GM19452 (cell line): Measurements from ENCODE around the gene MAD1L1.

Source experiments
- ATAC-seq: cut with Tn5 transposase; IDR thresholded peaks from one replicate; pipeline ENCODE4 v1.9.1; 2021; ENCODE audit not compliant: unreplicated experiment

Gene MAD1L1

DNA sequence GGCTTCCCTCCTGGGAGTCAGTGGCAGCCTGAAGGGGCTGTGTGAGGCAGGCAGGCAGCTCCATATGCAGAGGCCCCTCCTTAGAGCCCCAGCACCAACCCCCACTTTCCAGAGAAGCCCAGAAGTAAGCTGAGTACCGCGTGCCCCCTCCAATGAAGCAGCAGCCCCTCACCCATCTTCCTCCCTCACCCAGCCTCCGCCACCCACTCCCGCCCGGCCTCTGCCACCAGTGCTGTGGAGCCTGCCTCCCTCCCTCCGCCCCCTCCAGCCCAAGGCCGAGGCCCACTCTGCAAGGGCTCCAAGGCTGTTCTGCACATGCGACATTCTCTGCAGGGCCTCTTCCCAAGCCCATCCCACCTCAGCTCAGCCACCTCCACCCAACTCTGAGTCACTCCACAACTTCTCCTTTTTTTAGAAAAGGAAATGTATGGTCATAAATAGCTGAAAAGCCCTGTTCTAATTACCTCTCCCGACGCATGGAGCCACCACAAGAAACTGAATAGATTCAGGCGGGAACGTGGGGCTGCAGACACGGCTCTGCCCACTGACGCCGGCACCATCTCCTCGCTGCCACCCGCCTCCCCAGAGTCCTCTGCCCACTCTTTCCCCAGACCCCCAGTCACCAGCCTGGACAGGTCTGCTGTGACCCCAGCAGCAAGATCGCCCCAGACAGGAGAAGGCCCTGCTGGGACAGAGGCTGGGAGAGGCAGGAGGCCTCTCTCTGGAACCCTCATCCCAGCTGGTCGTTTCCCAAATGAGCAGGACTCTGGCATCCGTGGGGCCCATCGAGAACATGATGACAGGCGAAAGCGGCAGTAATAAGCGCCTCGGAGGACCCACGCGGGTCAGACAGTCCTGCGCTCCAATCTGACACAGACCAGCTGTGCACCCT, 213.9 kb downstream of the MAD1L1 start:
- no peak for ATAC-seq

GRCh38 chr7:2017914-2018568, 214.7 kb downstream of the MAD1L1 start:
- no peak for ATAC-seq

DNA sequence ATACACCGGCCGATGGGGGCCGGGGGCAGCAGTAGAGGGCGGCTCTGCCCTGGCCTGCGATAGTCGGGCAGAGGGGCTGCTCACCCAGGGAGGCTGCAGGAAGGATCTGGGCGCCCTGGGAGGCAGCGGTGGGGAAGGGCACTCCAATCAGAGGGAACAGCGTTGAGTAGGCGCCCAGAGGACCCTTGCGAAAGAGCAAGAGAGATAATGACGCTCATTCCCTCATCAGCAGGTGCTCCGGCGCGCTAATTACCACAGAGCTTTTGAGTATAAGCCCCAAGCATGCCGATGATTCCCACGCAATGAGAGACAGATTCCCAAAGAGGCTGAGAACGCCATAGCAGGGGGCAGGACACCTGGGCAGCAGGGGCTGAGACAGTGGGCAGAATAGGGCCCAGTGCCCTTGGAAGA, 215.3 kb downstream of the MAD1L1 start:
- no peak for ATAC-seq

GRCh38 chr7:2016761-2017480, 215.8 kb downstream of the MAD1L1 start:
- no peak for ATAC-seq

DNA sequence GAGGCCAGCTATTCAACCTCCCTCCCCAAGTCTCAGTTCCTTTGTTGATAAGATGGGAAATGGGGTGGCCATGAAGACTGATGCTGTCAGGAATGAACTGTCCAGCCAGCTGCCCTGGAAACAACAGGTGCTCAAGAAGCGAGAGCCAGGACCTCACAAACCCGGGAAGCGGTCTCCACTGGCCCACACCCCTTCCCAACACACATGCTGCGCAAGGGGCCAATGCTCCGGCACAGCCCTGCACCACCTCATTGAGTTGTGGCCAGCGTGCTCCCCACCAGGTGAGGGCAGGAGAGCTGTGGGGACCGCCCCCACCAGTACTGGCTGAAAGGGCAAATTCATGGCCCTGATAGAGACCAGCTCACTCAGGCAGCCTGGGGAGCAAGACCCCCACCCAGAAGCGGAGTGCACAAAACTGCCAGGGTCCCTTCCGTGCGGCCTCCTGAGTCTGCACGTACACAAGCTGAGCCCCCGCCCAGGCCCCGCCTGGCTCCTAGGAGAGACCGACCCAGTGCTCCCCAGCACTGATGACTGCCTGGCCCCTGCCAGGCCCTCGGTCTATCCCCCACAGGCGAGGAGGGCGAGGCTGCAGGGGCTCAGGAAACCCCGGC, 216.6 kb downstream of the MAD1L1 start:
- no peak for ATAC-seq

- no peak for ATAC-seq
These were observed 217.4 kb downstream of the MAD1L1 start for GRCh38 chr7:2015251-2015871.

DNA sequence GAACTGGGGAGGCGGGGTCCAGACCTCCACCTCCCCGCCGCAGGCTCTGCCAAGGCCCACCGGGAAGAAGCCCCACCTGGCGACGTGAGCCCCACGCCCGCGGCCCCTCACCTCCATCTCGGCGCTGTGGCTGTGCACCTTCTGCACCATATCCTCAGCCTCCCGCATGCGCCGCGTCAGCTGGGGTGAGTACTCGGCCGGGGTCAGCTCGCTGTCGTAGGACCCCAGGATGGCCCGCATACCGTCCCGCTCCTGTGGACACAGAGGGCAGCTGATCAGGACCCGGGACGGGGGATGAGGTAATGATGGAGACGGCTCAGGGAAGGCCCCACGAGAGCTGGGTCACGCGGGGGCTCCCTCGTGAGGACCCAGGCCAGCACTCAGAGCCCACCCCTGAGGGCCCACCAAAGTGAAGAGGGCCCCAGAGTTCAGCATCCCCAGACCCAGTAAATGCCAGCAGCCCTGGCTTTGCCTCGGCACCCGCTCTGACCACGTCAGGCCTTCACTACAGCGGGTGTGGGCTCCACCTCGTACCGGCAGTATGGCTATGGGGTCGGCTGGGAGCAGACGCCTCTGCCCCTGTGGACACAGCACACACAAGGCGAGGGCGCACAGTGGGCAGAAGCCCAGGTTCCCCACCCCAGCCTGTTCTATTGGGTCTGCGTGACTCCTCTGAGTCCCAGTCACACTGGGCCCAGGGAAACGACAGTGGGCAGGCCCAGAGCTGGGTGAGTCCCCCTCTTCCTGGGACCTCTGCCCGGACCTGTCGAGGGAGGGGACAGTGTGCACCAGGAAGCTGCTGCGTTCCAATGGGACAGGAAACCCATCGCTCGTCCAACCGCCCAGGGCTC, 218.1 kb downstream of the MAD1L1 start:
- no peak for ATAC-seq

DNA sequence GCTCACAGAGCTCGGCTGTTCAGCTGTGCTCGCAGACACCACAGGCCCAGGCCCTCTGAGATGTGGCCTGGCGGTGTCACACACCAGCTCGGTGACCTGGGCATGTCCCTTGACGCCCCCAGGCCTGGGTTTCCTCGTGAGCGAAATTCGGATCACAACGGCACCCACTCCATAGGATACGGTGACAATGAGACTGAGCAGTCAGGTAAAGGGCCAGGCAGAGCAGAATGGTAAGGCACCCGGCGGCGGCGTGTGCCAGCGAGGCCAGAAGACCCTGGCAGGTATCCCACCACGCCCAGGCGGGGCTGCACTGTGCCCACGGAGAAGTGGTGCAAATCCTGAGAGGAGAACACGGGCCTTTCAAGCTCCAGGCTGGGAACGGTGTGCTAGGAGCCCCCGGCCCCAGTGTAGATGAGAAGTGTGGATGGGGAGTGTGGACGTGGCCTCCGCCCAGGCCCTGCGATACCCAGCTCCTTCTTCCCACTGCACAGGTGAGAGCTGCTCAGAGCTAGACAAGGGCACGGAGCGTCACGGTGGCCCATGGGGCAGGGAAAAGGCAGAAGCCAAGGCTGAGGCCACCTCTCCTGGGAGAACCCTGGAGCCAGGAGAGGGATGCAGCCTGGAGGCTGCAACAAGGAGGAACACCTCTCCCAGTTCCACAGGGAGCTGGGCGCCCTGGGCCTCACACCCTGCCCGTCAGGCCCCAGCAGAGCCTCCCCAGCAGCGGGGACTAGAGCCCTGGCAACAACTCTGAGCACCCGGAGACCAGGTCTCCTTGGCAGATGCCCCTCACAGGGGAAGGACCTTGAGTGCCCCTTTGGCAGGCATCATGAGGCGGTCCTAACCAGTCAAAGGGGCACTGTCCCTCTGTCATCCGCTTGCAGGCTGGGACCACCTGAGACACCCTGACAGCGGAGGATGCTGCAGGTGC, 219.1 kb downstream of the MAD1L1 start:
- ATAC-seq = no peak

GRCh38 chr7:2012981-2013380, 219.8 kb downstream of the MAD1L1 start:
- no peak for ATAC-seq

GRCh38 chr7:2012044-2012900, 220.5 kb downstream of the MAD1L1 start:
- no peak for ATAC-seq

DNA sequence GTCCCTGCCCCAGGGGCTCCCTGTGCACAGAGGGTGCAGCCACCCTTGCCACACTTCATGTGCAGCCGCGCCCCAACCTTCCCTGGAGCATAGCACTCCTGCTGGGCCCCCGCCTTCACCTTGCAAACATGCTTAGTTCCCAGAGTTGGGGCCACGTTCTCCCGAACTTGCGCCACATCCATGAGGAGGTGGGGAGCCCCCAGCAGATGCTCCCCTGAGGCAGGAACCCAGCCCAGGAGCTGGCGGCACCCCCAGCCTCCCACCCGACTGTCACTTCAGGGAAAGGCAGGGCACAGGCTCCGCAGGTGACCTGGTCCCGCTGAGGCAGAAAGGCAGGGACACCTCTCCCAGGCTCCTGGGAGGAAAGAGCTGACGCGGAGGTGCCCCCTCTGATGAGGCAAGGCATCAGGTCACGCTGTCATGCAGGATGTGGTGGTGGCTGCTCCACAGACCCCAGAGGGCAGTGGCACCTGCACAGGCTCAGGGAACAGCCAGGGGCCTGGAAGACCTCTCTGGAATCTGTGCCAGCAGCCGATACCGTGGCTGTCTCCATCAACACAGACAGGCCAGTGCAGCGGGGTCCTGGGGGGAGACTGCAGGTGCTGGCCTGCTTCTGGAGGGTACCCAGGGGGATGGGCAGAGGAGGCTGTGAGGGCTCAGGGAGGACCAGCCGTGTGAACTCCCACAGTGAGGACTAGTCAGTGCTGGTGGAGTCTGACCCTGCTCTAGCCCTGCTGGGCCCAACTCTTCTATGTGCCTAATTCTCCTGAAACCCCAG, 221.3 kb downstream of the MAD1L1 start:
- no peak for ATAC-seq

DNA sequence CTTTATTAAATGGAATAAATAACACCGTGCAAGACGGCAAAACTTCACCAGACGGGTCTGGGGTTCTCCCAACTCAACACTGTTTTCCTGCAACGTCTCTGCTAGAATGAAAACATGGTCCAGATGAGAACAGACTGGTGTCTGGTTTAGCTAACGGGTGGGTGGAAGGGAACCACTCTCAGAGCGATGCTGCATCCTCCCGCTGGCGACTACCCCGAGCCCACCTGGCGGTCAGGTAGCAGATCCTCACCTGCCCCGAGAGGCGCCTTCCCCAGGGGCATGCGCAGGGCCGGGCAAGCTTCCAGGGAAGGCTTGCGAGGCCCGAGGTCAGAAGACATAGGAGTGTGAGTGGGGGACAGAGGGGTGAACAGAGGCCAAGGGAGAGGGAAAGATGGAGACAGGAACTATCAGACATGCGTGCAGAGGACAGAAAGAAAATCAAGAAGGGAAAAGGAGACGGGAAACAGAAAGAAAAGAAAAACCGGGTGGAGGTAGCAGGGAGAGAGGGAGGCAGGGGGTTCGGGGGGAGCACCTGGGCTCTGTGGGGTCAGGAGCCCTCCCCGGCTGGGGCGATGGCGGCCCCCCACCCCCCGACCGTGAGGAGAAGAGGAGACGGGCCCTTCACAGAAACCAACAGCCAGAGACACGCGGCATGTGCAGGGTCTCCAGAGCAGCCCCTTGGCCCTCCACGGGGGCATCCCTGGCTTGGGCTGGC, 222.0 kb downstream of the MAD1L1 start:
- no peak for ATAC-seq

DNA sequence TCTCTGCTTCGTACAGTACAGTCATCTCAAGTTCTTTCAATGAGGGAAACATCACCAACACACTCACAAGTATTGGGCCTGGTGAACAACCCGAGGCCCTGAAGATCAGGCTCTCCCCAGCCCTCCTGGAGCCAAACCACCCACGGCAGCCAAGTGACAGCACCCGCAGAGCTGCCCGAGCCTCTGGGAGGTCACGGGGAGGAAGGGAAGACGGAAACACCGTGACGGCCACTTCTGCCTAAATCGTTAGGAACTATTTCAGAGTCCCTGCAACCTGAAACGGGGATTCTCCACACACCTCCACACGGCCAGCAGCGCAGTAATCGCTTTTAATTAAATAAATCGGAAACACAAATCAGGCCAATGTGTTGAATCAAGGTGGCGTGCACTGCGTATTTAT, 222.6 kb downstream of the MAD1L1 start:
- no peak for ATAC-seq

DNA sequence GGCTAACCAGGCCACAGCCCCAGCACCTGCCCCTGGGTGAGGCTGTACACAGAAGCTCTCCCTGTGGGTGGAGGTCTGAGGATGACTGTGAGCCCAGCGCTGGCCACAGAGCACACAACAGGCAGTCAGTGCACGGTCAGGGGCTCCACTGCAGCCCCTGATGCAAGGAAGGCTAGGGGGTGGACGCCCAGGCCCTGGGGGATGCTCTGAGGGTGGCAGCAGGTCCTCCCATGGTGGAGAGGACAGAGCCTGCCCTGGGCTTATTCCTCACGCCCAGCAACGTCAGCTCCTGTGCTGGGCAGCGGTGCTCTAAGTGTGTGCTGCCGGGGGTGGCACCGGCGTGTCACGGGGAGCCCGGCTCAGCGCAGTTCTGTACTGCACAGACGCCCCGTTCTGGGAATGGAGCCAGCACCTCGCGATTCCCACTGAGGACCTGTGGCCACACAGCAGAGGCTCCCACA, 223.2 kb downstream of the MAD1L1 start:
- ATAC-seq = no peak

- ATAC-seq = no peak
These were observed 223.7 kb downstream of the MAD1L1 start for GRCh38 chr7:2008936-2009540.
